ENCODE data around the gene P2RY13. TPM values are rescaled to one million over a fixed set of nuclear protein-coding genes. Genes with fewer than 3 reads are reported as not detected.

Gene P2RY13
- total RNA-seq, 4 donors from 2014 or later = 2.1 to 6.0 (median 3.4) TPM

- no peak for TF ChIP-seq CTCF (IDR thresholded peaks at IDR 0.05; ENCODE audit: low read depth)
Measured at GRCh38 chr3:151315136-151315535, 14.2 kb downstream of the P2RY13 start.

GRCh38 chr3:151314593-151314992, 14.8 kb downstream of the P2RY13 start:
- TF ChIP-seq CTCF (IDR thresholded peaks at IDR 0.05; ENCODE audit: low read depth) = no peak

- no peak for TF ChIP-seq CTCF (IDR thresholded peaks at IDR 0.05; ENCODE audit: low read depth)
Measured at GRCh38 chr3:151314137-151314536, 15.2 kb downstream of the P2RY13 start.

GRCh38 chr3:151312972-151313371, 16.4 kb downstream of the P2RY13 start:
- no peak for TF ChIP-seq CTCF (IDR thresholded peaks at IDR 0.05; ENCODE audit: low read depth)

GRCh38 chr3:151309566-151309965, 19.8 kb downstream of the P2RY13 start:
- no peak for TF ChIP-seq CTCF (IDR thresholded peaks at IDR 0.05; ENCODE audit: low read depth)

- TF ChIP-seq CTCF (IDR thresholded peaks at IDR 0.05; ENCODE audit: low read depth) = no peak
Measured at GRCh38 chr3:151307583-151308488, 21.5 kb downstream of the P2RY13 start.

- no peak for TF ChIP-seq CTCF (IDR thresholded peaks at IDR 0.05; ENCODE audit: low read depth)
Measured at GRCh38 chr3:151307131-151307530, 22.2 kb downstream of the P2RY13 start.
